ENCODE measurements around the gene MINDY4.
"Not testable (repeated sequence)": the region's sequence is repeated elsewhere in the genome, so short reads cannot be mapped to it uniquely, and the experiment has no call there.

The MINDY4 gene

DNA sequence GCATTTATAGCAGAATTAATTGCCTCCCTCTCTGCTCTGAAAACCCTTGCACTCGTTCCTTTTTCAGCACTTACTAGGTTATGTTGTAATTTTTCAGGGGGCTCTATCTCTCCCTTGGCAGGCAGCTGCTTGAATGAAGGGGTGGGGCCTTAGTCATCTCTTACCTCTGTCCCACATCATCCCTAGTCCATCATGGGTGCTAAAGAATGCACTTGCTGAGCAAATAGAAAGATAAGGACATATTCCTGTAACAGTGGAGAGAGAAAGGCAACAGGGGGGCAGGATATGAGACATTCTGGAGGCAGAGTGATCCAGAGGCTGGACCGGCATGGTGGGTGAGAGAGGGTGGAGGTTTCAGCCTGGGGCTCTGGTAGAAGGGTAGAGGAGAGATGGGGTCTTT is 60.0 kb downstream of the MINDY4 start:
- H3K36me3 ChIP-seq (ENCODE audit: control insufficient read depth, low read depth, low read length): no peaks in the 10 kb centered on the region
- H3K4me3 ChIP-seq (ENCODE audit: low read length): no peak overlapping the region
- H3K27me3 ChIP-seq (ENCODE audit: control insufficient read depth, insufficient read depth, low read length): no peaks in the 10 kb centered on the region
- H3K27ac ChIP-seq (ENCODE audit: low read length): no peak overlapping the region
- no peak overlapping the region for H3K9ac ChIP-seq (ENCODE audit: low read length)
- H3K4me1 ChIP-seq (ENCODE audit: control insufficient read depth, low read depth, low read length): no peaks in the 10 kb centered on the region
- H3K9me3 ChIP-seq (ENCODE audit: control insufficient read depth, low read depth, low read length): no peaks in the 10 kb centered on the region

DNA sequence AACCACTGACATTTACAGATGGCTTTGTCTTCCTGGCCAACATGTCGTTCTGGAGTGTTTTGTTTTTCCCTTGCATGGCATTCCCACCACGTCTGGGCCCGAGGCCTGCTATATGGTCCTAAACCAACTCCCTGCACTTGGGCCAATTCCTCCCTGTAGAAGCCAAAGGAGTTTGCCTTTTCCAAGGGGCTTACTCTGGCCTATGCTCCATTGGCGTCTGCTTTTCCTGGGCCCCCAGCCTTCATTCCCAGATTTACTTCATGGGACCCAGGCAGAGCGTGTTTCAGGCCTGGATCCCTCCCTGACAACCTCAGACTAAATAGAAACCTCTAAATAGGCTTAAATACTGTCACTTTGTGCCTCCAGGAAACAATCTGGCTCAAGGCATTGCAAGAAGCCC is 60.7 kb downstream of the MINDY4 start:
- no peak overlapping the region for H3K9ac ChIP-seq (ENCODE audit: low read length)

GRCh38 chr7:30834017-30834674 is 62.9 kb downstream of the MINDY4 start:
- not testable (repeated sequence) for H3K9me3 ChIP-seq (ENCODE audit: control insufficient read depth, low read depth, low read length); H3K4me3 ChIP-seq (ENCODE audit: low read length); H3K36me3 ChIP-seq (ENCODE audit: control insufficient read depth, low read depth, low read length); H3K4me1 ChIP-seq (ENCODE audit: control insufficient read depth, low read depth, low read length); H3K27me3 ChIP-seq (ENCODE audit: control insufficient read depth, insufficient read depth, low read length); H3K9ac ChIP-seq (ENCODE audit: low read length); H3K27ac ChIP-seq (ENCODE audit: low read length)

More for the DNA sequence above, 60.7 kb downstream of the MINDY4 start:
- H3K4me1 ChIP-seq (ENCODE audit: control insufficient read depth, low read depth, low read length): no peaks in the 10 kb centered on the region
- H3K9me3 ChIP-seq (ENCODE audit: control insufficient read depth, low read depth, low read length): no peaks in the 10 kb centered on the region
- H3K27me3 ChIP-seq (ENCODE audit: control insufficient read depth, insufficient read depth, low read length): no peaks in the 10 kb centered on the region
- H3K27ac ChIP-seq (ENCODE audit: low read length): no peak overlapping the region
- no peak overlapping the region for H3K4me3 ChIP-seq (ENCODE audit: low read length)
- H3K36me3 ChIP-seq (ENCODE audit: control insufficient read depth, low read depth, low read length): no peaks in the 10 kb centered on the region

GRCh38 chr7:30835396-30835915 is 64.2 kb downstream of the MINDY4 start:
- H3K27ac ChIP-seq (ENCODE audit: low read length): no peak overlapping the region
- H3K36me3 ChIP-seq (ENCODE audit: control insufficient read depth, low read depth, low read length): no peaks in the 10 kb centered on the region
- no peak overlapping the region for H3K4me3 ChIP-seq (ENCODE audit: low read length)
- no peak overlapping the region for H3K9ac ChIP-seq (ENCODE audit: low read length)
- no peaks in the 10 kb centered on the region for H3K27me3 ChIP-seq (ENCODE audit: control insufficient read depth, insufficient read depth, low read length)
- no peaks in the 10 kb centered on the region for H3K9me3 ChIP-seq (ENCODE audit: control insufficient read depth, low read depth, low read length)
- no peaks in the 10 kb centered on the region for H3K4me1 ChIP-seq (ENCODE audit: control insufficient read depth, low read depth, low read length)

GRCh38 chr7:30836991-30837390 is 65.8 kb downstream of the MINDY4 start:
- no peaks in the 10 kb centered on the region for H3K9me3 ChIP-seq (ENCODE audit: control insufficient read depth, low read depth, low read length)
- no peaks in the 10 kb centered on the region for H3K4me1 ChIP-seq (ENCODE audit: control insufficient read depth, low read depth, low read length)
- no peak overlapping the region for H3K9ac ChIP-seq (ENCODE audit: low read length)
- no peak overlapping the region for H3K4me3 ChIP-seq (ENCODE audit: low read length)
- H3K27ac ChIP-seq (ENCODE audit: low read length): no peak overlapping the region
- no peaks in the 10 kb centered on the region for H3K36me3 ChIP-seq (ENCODE audit: control insufficient read depth, low read depth, low read length)
- H3K27me3 ChIP-seq (ENCODE audit: control insufficient read depth, insufficient read depth, low read length): no peaks in the 10 kb centered on the region

GRCh38 chr7:30837581-30837980 is 66.4 kb downstream of the MINDY4 start:
- Histone ChIP-seq H3K36me3 (ENCODE audit: control insufficient read depth, low read depth, low read length) (no peaks in the 10 kb centered on the region), H3K9ac (ENCODE audit: low read length) (no peak overlapping the region), H3K4me1 (ENCODE audit: control insufficient read depth, low read depth, low read length) (no peaks in the 10 kb centered on the region), H3K27ac (ENCODE audit: low read length) (no peak overlapping the region), H3K4me3 (ENCODE audit: low read length) (no peak overlapping the region), H3K9me3 (ENCODE audit: control insufficient read depth, low read depth, low read length) (no peaks in the 10 kb centered on the region), H3K27me3 (ENCODE audit: control insufficient read depth, insufficient read depth, low read length) (no peaks in the 10 kb centered on the region)

GRCh38 chr7:30838008-30838407 is 66.8 kb downstream of the MINDY4 start:
- Histone ChIP-seq H3K4me3 (ENCODE audit: low read length) (no peak overlapping the region), H3K27me3 (ENCODE audit: control insufficient read depth, insufficient read depth, low read length) (no peaks in the 10 kb centered on the region), H3K9me3 (ENCODE audit: control insufficient read depth, low read depth, low read length) (no peaks in the 10 kb centered on the region), H3K27ac (ENCODE audit: low read length) (no peak overlapping the region), H3K36me3 (ENCODE audit: control insufficient read depth, low read depth, low read length) (no peaks in the 10 kb centered on the region), H3K4me1 (ENCODE audit: control insufficient read depth, low read depth, low read length) (no peaks in the 10 kb centered on the region), H3K9ac (ENCODE audit: low read length) (no peak overlapping the region)

DNA sequence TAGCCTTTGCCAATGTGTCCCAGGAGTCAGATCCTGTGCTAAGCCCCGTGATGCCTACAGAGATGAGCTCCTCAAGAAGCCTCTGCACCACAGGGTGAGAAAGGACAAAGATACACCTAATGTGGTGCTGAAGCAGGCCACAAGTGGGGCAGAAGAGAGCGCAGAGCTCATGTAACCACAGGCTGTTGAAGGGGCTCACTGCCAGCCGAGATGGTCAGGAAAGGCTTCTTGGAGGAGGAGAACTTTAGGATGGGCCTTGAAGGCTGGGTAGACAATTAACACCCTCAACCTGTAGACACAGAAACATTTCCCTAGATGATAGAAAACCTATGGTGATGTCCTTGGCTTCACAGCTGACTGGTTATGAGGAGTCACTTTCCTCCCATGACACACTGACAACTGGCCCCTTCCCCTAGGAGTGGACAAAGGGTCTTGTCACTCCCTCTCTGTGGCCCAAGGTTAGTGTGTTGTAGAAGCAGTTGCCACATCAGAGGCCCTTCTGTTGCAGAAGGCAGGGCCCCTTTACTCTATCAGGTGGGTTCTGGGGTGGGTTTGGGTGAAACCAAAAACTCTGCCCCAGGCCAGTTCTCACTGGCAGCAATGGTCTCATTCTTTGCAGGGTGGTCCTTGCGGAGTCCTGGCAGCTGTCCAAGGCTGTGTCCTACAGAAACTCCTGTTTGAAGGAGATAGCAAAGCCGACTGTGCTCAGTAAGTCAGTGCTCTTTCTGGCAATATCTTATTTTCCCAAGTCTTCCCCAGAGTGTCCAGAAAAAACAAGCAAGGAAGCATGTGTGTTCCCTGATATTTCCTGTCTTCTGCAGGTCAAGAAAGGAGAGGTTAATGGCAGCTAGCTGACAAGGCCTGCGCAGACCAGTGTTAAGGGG is 69.2 kb downstream of the MINDY4 start:
- Histone ChIP-seq H3K9me3 (ENCODE audit: control insufficient read depth, low read depth, low read length) (no peaks in the 10 kb centered on the region), H3K9ac (ENCODE audit: low read length) (no peak overlapping the region), H3K36me3 (ENCODE audit: control insufficient read depth, low read depth, low read length) (no peaks in the 10 kb centered on the region)

GRCh38 chr7:30841025-30841735 is 70.0 kb downstream of the MINDY4 start:
- no peak overlapping the region for H3K9ac ChIP-seq (ENCODE audit: low read length)
- no peaks in the 10 kb centered on the region for H3K9me3 ChIP-seq (ENCODE audit: control insufficient read depth, low read depth, low read length)
- H3K27me3 ChIP-seq (ENCODE audit: control insufficient read depth, insufficient read depth, low read length): no peaks in the 10 kb centered on the region
- no peak overlapping the region for H3K4me3 ChIP-seq (ENCODE audit: low read length)
- no peaks in the 10 kb centered on the region for H3K4me1 ChIP-seq (ENCODE audit: control insufficient read depth, low read depth, low read length)
- H3K36me3 ChIP-seq (ENCODE audit: control insufficient read depth, low read depth, low read length): no peaks in the 10 kb centered on the region
- H3K27ac ChIP-seq (ENCODE audit: low read length): no peak overlapping the region

More for the DNA sequence above, 69.2 kb downstream of the MINDY4 start:
- Histone ChIP-seq H3K27me3 (ENCODE audit: control insufficient read depth, insufficient read depth, low read length) (no peaks in the 10 kb centered on the region), H3K4me3 (ENCODE audit: low read length) (no peak overlapping the region), H3K27ac (ENCODE audit: low read length) (no peak overlapping the region), H3K4me1 (ENCODE audit: control insufficient read depth, low read depth, low read length) (no peaks in the 10 kb centered on the region)

DNA sequence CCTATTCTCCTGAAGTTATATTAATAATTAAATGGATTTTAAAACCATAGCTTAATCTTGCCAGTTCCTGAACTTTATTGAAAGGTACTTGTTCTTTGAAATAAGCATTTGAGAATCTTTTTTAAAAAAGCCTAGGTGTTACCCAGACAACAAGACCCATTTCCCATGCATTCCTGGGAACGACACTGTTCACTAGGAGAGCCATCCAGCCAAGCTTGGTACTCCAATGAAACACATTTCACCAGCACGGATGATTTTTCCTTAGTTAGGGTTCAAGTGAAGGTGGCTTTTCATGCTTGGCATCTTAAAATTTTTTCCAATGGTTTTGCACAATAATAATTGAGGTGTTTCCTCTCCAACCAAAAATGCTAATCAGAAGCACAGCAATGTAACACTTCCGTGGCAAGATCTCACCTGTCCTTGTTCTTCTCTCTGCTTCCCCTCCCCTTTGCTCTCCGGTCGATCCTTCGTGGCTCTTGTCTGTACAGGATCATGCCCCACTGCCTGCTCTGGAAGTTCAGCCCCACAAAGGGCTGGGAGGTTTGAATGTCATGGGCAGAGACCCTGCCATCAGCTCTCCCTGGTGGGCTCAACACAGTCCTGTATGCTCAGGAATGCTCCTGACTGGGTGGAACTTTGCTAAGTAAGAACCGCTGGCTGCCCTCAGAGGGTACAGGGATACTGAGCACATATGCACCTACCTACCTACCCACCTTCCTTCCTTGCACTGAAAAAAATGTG is 70.8 kb downstream of the MINDY4 start:
- no peaks in the 10 kb centered on the region for H3K4me1 ChIP-seq (ENCODE audit: control insufficient read depth, low read depth, low read length)
- no peak overlapping the region for H3K27ac ChIP-seq (ENCODE audit: low read length)
- no peak overlapping the region for H3K4me3 ChIP-seq (ENCODE audit: low read length)
- H3K9ac ChIP-seq (ENCODE audit: low read length): no peak overlapping the region
- H3K27me3 ChIP-seq (ENCODE audit: control insufficient read depth, insufficient read depth, low read length): no peaks in the 10 kb centered on the region
- H3K36me3 ChIP-seq (ENCODE audit: control insufficient read depth, low read depth, low read length): no peaks in the 10 kb centered on the region
- no peaks in the 10 kb centered on the region for H3K9me3 ChIP-seq (ENCODE audit: control insufficient read depth, low read depth, low read length)

All from iPS-18a (cell line).